Activated CD8-positive, alpha-beta memory T cell treated with anti-CD3 and anti-CD28 coated beads, Interleukin-2, amount 50 U/mL, for 1 hour (primary cell): ENCODE results near the gene WFS1.

Source experiments
- DNase-seq: peaks from one replicate; pipeline ENCODE4 v3.0.0-alpha.2; 2020; ENCODE audit errors: extremely low read depth

The WFS1 gene

DNA sequence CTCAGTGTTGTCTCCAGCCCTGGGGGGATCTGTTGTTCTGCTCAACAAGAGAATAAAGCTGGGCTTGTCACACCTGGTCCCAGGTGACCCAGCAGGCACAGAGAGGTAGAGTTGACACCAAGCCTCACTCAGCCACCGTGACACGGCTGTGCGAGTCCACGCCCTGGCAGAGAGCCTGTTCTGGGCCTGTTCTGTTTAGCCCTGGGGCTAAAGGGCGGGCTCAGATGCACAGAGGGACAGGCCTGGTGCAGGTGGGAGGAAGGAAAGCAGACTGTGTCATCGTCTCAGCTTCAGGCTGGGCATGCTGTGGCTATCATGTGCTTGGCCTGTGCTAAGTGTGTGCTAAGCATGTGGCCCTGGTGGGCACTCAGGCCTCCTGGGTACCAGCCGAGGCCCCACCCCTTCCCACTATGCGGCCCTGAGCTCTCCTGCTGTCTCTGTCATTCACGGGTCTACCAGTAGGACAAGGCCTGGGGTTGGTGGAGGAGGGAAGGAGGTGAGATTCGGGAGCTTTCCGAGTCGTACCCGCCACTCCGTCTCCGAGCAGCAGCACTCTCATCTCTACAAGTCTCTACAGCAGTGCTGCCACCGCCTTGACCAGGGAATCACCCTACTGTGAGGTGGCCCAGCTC is 10.8 kb downstream of the WFS1 start:
- DNase-seq: no peak

DNA sequence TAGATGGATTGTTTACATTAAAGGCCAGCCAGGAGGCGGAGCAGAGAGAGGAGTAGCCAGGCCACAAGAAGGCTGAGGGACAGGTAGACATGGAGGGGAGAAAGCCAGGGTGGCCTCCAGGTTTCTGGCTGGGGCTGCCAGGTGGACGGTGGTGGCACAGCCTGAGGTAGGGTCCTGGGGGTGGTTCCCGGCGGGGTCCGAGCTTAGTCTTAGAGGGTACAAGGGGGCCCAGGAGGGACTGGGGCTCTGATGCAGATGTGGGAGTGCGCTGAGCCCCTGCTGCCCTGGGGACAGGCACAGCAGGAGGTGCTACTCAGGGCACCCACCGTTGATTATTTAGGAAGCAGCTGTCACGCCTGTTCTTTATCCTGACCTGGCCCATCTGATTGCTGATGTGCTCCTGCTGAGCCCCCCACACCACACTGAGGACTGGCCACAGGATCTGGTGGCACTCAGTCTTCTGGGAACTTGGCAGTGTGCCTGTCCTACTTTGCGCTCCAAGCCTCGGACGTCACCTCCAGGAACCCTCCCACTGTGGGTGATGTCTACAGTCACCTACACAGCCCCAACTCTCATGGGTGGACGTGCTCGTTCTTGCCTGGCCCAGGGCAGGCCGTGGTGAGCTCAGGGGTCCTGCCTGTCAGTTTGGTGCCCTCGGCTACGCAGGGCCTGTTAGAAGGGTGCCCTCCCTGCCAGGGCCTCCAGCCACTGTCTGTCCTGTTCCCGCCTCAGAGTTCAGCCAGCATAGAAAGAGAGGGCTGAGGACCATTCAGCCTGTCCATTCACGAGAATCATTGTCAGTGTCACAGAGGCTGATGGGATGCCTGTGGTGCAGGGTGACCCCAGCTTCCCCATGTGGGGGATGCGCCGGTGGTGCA is 12.0 kb downstream of the WFS1 start:
- DNase-seq: no peak

DNA sequence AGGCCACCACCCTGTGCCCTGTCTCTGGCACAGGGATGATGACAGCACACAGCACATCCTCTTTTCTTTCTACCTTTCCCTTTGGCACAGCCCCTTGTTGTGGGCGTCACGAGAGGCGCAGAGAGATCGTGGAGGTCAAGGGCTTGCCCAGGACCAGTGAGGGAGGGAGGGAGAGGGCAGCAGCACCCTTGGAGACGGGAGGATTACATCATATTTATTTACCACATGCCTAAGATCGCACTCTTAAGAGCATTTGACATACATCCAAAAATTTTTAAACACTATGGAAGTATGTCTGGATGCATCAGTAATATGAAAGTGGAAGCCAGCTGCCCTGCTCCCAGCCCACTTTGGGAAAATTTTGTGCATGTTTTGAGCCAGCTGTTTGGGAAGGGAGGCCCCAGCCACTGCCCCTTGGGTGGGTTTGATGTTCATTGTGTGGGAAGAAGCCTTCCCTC is 12.7 kb downstream of the WFS1 start:
- DNase-seq: no peak

DNA sequence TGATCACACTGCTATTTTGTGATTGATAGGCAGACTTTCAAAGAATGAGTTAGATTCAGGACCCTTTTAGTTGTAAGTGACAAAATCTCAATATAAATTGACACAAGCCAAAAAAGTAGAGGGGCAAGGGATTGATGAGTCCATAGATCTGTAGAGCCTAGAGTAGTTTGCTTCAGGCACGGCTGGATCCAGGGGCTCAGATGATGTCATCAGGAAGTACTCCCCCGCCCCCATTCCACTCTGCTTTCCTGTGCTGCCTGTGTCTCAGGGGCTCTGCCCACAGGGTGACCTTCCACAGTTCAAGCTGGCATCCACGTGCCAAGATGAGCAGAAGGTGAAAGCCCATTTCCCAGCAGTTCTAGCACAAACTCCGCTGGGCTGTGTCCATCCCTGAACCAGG is 13.6 kb downstream of the WFS1 start:
- DNase-seq: no peak

DNA sequence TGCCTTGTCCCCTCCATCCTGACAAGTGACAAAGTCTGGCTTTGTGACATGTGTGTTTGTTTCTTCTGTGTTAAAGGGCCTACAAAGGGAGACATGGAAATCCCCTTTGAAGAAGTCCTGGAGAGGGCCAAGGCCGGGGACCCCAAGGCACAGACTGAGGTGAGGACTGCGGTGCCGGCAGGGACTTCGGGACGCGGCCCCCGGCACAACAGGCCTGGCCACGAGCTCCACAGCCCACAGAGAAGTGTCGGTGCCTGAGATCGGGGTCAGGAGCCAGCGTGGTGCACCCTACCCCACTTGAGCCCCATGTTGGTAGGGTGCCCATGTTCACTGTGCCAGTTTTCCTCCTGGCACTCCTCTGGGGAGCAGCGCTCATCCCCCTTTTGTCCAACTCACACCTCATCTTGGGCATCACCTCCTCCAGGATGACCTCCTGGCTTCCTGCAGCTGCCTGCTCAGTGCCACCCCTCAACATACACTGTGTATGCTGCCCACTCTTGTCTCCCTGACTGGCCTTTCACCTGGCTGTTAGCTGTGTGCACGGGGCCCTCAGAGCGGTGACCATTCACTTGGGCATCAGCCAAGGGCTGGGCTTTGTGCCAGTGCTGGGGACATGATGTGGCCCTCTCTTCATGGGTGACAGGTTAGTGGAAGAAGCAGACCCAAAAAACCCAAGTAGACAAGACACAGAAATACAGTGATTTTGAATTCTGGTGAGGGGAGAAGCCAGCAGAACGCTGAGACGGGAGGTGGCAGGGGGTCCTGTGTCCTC is 17.6 kb downstream of the WFS1 start:
- DNase-seq: no peak

DNA sequence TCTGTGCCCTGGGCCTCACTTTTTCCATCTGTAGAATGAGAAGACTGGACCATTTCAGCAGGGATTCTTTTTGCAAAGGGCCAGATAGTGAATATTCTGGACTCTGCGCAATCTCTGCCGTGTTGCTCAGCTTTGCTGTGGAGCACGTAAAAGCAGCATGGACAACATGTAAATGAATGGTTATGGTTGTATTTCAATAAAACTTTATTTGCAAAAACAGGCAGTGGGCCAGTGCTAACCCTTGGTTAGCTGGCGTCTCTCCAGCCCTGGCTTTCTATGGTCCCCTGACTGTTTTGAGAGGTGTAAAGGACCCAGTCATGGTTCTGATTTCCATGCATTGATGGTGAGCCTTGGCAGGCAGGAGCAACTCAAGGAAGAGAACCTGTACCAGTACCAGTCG is 18.7 kb downstream of the WFS1 start:
- DNase-seq: no peak

DNA sequence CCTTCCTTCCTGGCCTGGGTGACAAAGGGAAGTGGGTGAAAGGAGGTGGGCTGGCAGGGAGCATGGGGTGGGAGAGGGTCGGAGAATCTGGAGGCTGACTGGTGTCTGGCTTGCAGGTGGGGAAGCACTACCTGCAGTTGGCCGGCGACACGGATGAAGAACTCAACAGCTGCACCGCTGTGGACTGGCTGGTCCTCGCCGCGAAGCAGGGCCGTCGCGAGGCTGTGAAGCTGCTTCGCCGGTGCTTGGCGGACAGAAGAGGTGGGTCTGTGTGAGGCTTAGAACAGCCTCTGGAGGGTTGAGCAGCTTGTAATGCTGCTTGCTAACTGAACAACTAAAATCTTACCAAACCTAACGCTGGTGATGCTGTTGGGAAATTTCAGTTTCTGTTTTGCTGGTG is 19.2 kb downstream of the WFS1 start:
- no peak for DNase-seq

DNA sequence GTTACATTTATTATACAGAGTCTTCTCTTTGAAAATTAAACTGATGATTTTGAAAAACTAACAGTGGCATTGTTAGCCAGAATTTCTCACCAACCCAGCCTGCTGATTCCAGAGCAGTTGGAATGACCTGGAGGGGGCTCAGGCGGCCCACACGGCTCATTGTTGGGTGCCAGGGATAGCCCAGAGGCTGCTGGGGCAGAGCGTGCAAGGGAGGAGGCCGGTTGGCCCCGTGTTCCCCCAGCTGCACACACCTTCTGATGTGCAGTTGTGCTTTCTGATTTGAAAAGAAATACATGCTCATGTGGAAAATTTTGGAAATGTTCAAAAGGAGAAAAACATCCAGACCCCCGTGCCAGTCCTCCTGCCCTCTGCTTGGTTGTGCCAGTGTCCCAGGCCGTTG is 20.6 kb downstream of the WFS1 start:
- DNase-seq: no peak

DNA sequence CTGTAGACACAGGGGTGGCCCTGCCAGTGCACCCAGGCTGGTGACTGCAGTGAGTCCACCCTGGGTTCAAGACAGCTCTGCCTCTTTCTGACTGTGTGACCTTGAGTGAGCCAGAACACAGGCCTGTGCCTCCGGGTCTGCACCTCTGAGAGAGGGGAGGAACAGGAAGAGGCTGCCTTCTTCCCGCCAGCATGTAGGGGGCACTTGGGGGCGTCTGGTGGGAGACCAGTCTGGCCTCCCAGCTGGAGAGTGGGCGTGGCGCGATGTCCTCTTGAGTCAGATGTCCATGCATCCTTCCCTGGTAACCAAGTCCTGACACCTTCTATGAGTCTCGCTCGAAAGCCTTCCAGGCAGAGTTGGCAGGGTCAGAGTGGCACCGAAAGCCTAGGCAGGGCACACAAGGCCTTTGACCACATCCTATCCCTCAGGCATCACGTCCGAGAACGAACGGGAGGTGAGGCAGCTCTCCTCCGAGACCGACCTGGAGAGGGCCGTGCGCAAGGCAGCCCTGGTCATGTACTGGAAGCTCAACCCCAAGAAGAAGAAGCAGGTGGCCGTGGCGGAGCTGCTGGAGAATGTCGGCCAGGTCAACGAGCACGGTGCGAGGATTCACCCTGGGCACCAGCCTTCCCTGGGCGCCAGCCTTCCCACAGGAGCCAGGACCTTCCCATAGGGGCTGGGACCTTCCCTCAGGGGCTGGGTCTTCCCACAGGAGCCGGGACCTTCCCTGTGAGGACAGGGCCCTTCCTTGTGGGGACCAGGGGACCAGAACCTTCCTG is 21.3 kb downstream of the WFS1 start:
- no peak for DNase-seq

DNA sequence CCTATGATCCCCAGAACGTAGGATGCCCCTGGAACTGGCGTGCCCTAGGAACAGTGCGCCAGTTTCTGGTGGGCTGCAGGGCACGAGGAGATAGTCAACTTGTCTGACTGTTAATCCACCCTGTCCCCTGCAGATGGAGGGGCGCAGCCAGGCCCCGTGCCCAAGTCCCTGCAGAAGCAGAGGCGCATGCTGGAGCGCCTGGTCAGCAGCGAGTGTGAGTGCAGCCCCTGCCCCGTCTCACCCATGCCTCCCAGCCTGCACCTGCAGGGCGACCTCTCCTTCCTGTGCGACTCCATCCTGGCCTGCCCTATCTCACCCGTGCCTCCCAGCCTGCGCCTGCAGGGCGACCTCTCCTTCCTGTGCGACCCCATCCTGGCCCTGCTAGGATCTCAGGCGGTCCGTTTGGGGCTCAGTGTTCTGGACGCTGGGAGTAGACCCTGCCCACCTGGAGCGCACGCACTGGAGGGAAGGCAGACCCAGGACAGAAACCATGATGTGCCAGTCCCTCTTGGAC is 22.2 kb downstream of the WFS1 start:
- DNase-seq: no peak

DNA sequence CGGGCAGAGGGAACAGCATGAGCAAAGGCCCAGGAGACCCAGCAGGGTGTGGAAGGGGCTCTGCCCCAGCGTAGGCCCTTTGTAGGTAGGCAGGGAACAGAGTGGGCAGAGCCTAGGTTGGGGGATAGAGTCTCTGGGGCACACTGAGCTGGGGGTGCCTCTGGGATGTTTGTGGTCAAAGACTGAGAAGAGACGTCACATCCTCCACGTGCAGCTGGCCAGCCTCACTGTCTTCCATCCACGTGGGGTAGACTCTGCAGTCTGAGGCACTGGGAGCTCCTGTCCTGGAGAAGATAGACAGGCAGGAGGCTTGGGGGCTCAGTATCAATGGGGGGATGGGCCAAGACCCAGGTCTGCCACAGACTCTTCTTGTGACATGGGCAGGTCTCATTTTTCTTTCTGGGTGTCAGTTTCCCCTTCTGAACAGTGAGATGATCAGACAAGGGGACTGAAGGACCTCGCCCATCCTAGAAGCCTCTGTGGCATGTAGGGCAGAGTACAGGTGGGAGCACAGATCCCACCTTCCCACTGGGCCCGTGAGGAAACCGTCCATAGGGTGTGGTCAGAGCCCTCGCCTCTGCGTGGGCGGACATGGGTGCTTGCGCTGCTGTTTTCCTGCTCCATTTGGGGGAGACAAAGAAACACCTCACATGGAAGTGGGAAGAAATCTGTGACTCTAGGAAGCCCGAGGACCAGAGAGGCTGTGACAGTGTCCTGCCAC is 22.9 kb downstream of the WFS1 start:
- DNase-seq: no peak

DNA sequence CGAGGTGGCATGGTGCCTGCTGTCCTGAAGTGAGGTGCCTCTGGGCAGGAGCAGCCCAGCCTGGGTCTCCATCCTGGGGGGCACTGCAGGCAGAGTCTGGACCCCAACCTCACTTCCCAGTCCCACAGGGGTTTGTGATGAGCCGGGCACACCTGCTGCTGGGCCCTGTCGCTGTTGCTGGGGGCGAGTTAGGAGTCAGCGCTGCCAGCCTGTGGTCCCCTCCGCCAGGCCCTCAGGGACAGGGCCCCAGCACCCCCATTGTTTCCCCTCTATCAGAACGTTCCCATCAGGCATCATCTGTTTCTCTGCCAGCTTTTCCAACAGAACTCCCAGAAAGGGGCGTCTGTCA is 23.4 kb downstream of the WFS1 start:
- DNase-seq: no peak

DNA sequence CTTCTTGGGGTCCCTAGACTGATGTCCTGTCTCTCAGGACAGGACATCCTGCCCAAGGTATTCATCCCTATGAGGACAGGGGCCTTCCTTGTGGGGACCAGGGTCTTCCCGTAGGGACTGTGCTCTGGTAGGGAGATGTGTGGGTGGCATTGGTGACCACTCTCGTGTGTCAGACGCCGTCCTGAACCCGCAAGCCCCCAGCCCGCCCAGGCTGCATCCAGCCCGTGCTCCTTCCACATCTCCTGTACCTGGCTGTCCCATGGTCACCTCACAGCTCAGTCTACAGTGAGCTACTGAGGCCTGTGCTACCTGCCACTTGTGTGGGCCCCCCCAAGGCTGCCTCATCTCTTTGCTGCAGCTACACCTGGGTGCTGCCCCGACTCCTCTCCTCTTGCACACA is 24.0 kb downstream of the WFS1 start:
- DNase-seq: no peak

DNA sequence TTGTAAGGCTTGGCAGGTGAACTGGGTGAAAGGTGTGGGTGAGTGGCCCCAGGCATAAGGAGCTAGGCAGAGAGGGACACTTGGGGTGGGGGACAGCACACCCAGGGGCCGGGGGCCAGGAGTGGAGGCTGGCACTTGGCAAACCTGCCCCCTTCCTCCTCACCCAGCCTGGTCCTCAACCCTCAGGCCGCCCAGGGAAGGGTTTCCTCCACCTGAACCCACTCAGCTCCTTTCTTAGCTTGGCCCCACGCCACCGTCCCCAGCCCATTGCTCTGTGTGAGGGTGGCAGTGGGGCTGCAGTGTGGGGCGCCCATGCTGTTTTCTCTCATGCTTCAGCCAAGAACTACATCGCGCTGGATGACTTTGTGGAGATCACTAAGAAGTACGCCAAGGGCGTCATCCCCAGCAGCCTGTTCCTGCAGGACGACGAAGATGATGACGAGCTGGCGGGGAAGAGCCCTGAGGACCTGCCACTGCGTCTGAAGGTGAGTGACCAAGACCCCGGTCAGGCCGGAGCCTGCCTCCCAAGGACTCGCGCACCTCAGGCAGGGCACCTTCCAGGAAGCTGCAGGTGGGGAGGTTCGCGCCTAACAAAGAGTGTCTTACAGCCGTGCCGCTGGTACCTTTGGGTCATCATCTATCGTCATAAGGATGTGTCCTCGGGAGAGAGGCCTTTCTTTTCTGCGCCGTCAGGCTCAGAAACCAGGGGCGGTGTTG is 25.2 kb downstream of the WFS1 start:
- DNase-seq: no peak

DNA sequence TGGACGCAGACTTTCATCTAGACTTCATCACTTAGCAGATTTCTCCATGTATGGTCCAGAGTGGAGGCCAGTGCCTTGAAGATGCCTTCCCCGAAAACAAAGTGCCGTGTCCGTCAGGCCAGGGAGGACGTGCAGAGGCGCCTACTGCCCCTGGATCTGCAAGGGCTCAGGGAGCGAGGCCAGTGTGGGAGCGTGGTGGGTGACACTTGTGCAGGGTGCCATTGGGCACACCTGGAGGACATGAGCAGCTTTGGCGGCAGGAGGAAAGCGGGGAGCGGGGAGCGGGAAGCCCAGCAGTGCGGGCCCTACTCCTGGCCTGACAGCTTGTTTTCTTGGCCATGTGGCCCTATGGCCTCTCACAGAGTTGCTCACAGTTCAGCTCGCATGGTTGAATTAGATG is 25.8 kb downstream of the WFS1 start:
- no peak for DNase-seq

DNA sequence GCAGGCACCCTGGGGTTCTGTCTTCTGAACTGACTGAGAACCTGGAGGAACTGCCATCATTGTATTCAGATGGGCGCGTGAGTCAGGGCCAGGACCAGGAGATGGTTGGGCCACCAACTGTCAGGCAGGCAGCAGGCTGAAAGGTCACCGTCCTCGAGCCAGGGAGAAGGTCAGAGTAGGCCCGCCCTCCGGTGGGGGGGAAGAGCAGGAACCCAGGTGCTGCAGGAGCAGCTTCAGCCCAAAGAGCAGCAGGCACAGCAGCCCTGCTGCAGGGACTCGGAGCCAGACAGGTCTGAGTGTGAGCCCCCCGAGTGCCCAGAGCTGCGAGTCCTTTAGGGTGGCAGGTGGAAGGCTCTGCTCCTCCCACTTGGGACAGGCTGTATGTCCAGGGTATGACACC is 26.4 kb downstream of the WFS1 start:
- DNase-seq: no peak

DNA sequence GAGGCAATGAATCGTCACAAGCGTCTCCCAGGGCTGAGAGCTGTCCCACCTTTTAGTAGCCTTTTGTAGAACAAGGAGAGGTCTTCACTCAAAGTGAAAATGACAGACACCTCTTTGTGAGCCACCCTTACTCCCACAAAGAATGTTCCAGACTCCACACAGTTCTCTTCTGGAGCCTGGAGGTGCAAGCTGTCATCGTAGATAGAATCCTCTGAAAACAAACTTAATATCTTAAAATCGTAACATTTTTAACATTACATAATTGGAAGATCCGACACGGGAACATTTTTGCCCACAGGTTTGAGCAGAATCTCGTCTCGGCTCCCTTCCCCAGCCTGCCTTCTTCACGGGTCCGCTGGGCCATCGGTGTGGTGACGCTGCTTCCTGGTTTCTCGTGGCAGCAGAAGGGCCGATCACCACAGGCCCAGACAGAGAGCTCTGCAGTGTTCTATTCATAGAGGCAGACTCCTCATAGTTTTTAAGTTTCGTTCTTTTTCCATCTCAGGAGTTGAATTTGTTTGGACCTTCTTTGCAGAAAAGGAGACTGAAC is 27.7 kb downstream of the WFS1 start:
- DNase-seq: no peak

DNA sequence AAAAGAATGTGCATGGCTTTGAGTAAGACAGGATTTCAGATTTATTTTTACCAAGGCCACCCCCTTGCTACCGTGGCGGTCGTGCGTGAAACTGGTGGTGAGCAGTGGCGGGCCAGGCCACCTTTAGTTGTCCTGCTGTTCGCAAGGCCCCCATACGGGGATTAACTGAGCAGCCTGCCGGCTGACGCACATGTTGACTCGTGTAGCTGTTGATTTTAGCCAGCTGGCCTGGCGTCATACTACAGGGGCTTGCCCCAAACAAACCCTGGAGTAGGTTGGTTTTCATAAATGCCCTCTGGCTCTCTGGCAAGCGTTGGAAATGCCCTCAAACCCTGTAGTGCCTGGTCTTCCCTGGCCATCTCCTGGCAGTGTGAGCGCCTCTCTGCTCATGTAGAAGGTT is 28.4 kb downstream of the WFS1 start:
- no peak for DNase-seq

DNA sequence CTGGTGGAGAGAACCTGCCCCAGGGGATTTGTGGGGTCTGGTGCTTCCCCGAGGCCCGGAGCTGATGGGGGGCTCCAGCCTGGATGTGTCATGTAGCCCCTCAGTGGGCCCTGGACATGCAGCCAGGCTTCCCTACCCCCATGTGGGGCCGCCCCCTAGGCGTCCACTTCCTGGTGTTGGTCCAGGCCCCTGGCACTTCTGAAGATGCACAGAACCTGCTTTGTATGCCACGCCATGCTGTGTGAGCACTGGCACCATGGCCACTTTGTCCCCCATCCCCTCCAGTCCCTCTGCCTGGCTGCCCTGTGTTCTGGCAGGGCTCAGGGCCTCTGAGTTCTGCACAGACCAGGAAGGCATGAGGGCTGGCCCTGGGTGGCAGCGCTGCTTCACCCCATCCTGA is 29.2 kb downstream of the WFS1 start:
- no peak for DNase-seq

DNA sequence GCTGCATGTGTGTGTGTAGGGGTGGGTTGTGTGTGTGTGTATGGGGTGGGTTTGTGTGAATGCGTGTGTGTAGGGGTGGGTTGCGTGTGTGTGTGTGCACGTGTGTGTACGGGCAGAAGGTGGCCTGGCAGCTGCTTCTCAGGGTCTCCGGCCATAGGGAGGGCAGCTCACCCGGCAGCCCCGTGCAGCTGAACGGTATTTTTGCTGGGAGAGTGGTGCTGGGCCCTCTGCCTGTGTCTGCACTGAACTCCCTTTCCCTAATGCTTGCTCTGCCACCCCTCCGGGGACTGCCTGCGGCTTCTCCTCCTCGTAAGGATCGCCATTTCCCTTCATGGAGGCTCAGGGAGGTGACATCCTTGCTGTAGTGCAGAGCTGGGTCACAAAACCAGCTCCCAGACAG is 30.2 kb downstream of the WFS1 start:
- DNase-seq: no peak
